Activated CD8-positive, alpha-beta memory T cell treated with anti-CD3 and anti-CD28 coated beads, Interleukin-2, amount 10 ng/mL, durations not matched to agents 7 days and 5 days (primary cell): ENCODE results near the gene LYRM2. TPM values are rescaled to one million over a fixed set of nuclear protein-coding genes. Genes with fewer than 3 reads are reported as not detected.
"Not testable (repeated sequence)": the region's sequence is repeated elsewhere in the genome, so short reads cannot be mapped to it uniquely, and the experiment has no call there.

Source experiments
- ATAC-seq: fragments of 150-1000 bp; cut with Tn5 transposase; one replicate; pipeline ENCODE4 v1.10.0; 2021; ENCODE audit warnings: moderate library complexity
- CTCF ChIA-PET: fragments of 350-600 bp; sonication (Branson Sonifier 250); formaldehyde crosslinking; loops from one replicate; lab custom pipeline; 2021; ENCODE audit warnings: antibody characterized with exemption; lab: Charles Lee
- DNase-seq: peaks from one replicate; pipeline ENCODE4 v3.0.0-alpha.2; 2020
- H3K27ac Mint-ChIP-seq: one replicate; pipeline ENCODE4 v1.8.0; 2021; ENCODE audit warnings: mild to moderate bottlenecking, mixed read lengths
- H3K27me3 Mint-ChIP-seq: one replicate; pipeline ENCODE4 v1.8.0; 2021; ENCODE audit warnings: mixed read lengths
- H3K36me3 Mint-ChIP-seq: one replicate; pipeline ENCODE4 v1.8.0; 2021; ENCODE audit warnings: mild to moderate bottlenecking, mixed read lengths
- H3K4me1 Mint-ChIP-seq: one replicate; pipeline ENCODE4 v1.8.0; 2021; ENCODE audit warnings: mixed read lengths
- H3K4me3 Mint-ChIP-seq: one replicate; pipeline ENCODE4 v1.8.0; 2021; ENCODE audit warnings: mild to moderate bottlenecking, moderate library complexity, mixed read lengths
- H3K9me3 Mint-ChIP-seq: one replicate; pipeline ENCODE4 v1.8.0; 2022; ENCODE audit warnings: low read depth, mixed read lengths
- total RNA-seq, 2 experiments: library from RNA; stranded (reverse); gene quantifications; one replicate each; pipeline ENCODE4 v1.2.3, GENCODE V29; 2021

The LYRM2 gene
- total RNA-seq, 2 experiments from 2014 or later: 28.9 to 30.1 TPM

- no peaks in the 10 kb centered on the region for H3K4me1 Mint-ChIP-seq
- CTCF ChIA-PET: no interaction called here
Observed at GRCh38 chr6:89667872-89668556, 29.5 kb upstream of the LYRM2 start.

GRCh38 chr6:89662659-89663223 lies 24.2 kb upstream of the LYRM2 start:
- H3K4me3 Mint-ChIP-seq: no peak overlapping the region
- DNase-seq (no peak), ATAC-seq (no peak)
- H3K9me3 Mint-ChIP-seq: no peaks in the 10 kb centered on the region
- CTCF ChIA-PET: interaction anchor here (0.5 kb wide), 1 partner anchor 194 kb away, joined by 3 read pairs; no protein-coding TSS in a partner anchor
- H3K4me1 Mint-ChIP-seq: no peaks in the 10 kb centered on the region
- no peak overlapping the region for H3K27ac Mint-ChIP-seq
- H3K27me3 Mint-ChIP-seq: no peaks in the 10 kb centered on the region
- peaks cover 33% of the 10 kb centered on the region for H3K36me3 Mint-ChIP-seq

More at GRCh38 chr6:89667872-89668556, 29.5 kb upstream of the LYRM2 start:
- ATAC-seq: no peak
- Mint-ChIP-seq H3K9me3 (no peaks in the 10 kb centered on the region), H3K27me3 (no peaks in the 10 kb centered on the region), H3K36me3 (peaks cover 33% of the 10 kb centered on the region), H3K27ac (no peak overlapping the region), H3K4me3 (no peak overlapping the region)
- DNase-seq: no peak

- no peak overlapping the region for H3K27ac Mint-ChIP-seq
- no peak overlapping the region for H3K4me3 Mint-ChIP-seq
- no peaks in the 10 kb centered on the region for H3K9me3 Mint-ChIP-seq
- H3K36me3 Mint-ChIP-seq: peaks cover 34% of the 10 kb centered on the region
- no peaks in the 10 kb centered on the region for H3K27me3 Mint-ChIP-seq
- H3K4me1 Mint-ChIP-seq: no peaks in the 10 kb centered on the region
- CTCF ChIA-PET: interaction anchor here (0.5 kb wide), 1 partner anchor 42 kb away, joined by 3 read pairs; no protein-coding TSS in a partner anchor
- DNase-seq (no peak), ATAC-seq (no peak)
Observed at GRCh38 chr6:89661559-89661958, 23.0 kb upstream of the LYRM2 start.

- H3K4me1 Mint-ChIP-seq: no peaks in the 10 kb centered on the region
- peaks cover 36% of the 10 kb centered on the region for H3K36me3 Mint-ChIP-seq
- H3K27me3 Mint-ChIP-seq: no peaks in the 10 kb centered on the region
- CTCF ChIA-PET: interaction anchor here (0.5 kb wide), 1 partner anchor 42 kb away, joined by 3 read pairs; no protein-coding TSS in a partner anchor
- ATAC-seq (no peak), DNase-seq (no peak)
- no peaks in the 10 kb centered on the region for H3K9me3 Mint-ChIP-seq
- H3K4me3 Mint-ChIP-seq: no peak overlapping the region
- H3K27ac Mint-ChIP-seq: no peak overlapping the region
Observed at GRCh38 chr6:89660981-89661380, 22.4 kb upstream of the LYRM2 start.

- Mint-ChIP-seq H3K27me3 (no peaks in the 10 kb centered on the region), H3K36me3 (peaks cover 31% of the 10 kb centered on the region), H3K9me3 (no peaks in the 10 kb centered on the region), H3K4me1 (no peaks in the 10 kb centered on the region), H3K4me3 (no peak overlapping the region), H3K27ac (no peak overlapping the region)
- ATAC-seq: no peak
- no peak for DNase-seq
- CTCF ChIA-PET: no interaction called here
Observed at GRCh38 chr6:89657445-89658158, 19.1 kb upstream of the LYRM2 start.

GRCh38 chr6:89655122-89655521 lies 16.6 kb upstream of the LYRM2 start:
- DNase-seq (no peak), ATAC-seq (no peak)
- Mint-ChIP-seq H3K27ac (no peak overlapping the region), H3K9me3 (no peaks in the 10 kb centered on the region), H3K27me3 (no peaks in the 10 kb centered on the region), H3K36me3 (peaks cover 35% of the 10 kb centered on the region), H3K4me1 (no peaks in the 10 kb centered on the region), H3K4me3 (no peak overlapping the region)
- CTCF ChIA-PET: interaction anchor here (1.0 kb wide), 1 partner anchor 283 kb away, joined by 3 read pairs; no protein-coding TSS in a partner anchor

- peaks cover 45% of the 10 kb centered on the region for H3K36me3 Mint-ChIP-seq
Observed at GRCh38 chr6:89650579-89650978, 12.0 kb upstream of the LYRM2 start.

GRCh38 chr6:89649682-89650081 lies 11.1 kb upstream of the LYRM2 start:
- no peaks in the 10 kb centered on the region for H3K9me3 Mint-ChIP-seq
- no peak overlapping the region for H3K4me3 Mint-ChIP-seq
- DNase-seq (no peak), ATAC-seq (no peak)
- H3K27me3 Mint-ChIP-seq: no peaks in the 10 kb centered on the region
- H3K27ac Mint-ChIP-seq: no peak overlapping the region
- peaks cover 48% of the 10 kb centered on the region for H3K36me3 Mint-ChIP-seq
- no peaks in the 10 kb centered on the region for H3K4me1 Mint-ChIP-seq
- CTCF ChIA-PET: interaction anchor here (2.9 kb wide), 1 partner anchor 11 kb away, joined by 8 read pairs; the partner anchor contains the start of gene LYRM2

More at GRCh38 chr6:89650579-89650978, 12.0 kb upstream of the LYRM2 start:
- H3K4me3 Mint-ChIP-seq: no peak overlapping the region
- no peaks in the 10 kb centered on the region for H3K4me1 Mint-ChIP-seq
- H3K27me3 Mint-ChIP-seq: no peaks in the 10 kb centered on the region
- no peak overlapping the region for H3K27ac Mint-ChIP-seq
- ATAC-seq (no peak), DNase-seq (no peak)
- no peaks in the 10 kb centered on the region for H3K9me3 Mint-ChIP-seq
- CTCF ChIA-PET: interaction anchor here (2.9 kb wide), 1 partner anchor 12 kb away, joined by 8 read pairs; the partner anchor contains the start of gene LYRM2

- Mint-ChIP-seq H3K36me3 (peaks cover 54% of the 10 kb centered on the region), H3K4me3 (no peak overlapping the region), H3K27me3 (no peaks in the 10 kb centered on the region), H3K27ac (no peak overlapping the region), H3K9me3 (no peaks in the 10 kb centered on the region), H3K4me1 (no peaks in the 10 kb centered on the region)
- DNase-seq (no peak), ATAC-seq (no peak)
- CTCF ChIA-PET: no interaction called here
Observed at GRCh38 chr6:89644864-89645263, 6.3 kb upstream of the LYRM2 start.

- no peaks in the 10 kb centered on the region for H3K9me3 Mint-ChIP-seq
- DNase-seq (no peak), ATAC-seq (no peak)
- no peak overlapping the region for H3K27ac Mint-ChIP-seq
- H3K36me3 Mint-ChIP-seq: peaks cover 54% of the 10 kb centered on the region
- no peaks in the 10 kb centered on the region for H3K27me3 Mint-ChIP-seq
- peaks cover 11% of the 10 kb centered on the region for H3K4me1 Mint-ChIP-seq
- H3K4me3 Mint-ChIP-seq: no peak overlapping the region
- CTCF ChIA-PET: no interaction called here
Observed at GRCh38 chr6:89643406-89643805, 4.9 kb upstream of the LYRM2 start.

- ATAC-seq: no peak
Observed at GRCh38 chr6:89642956-89643355, 4.4 kb upstream of the LYRM2 start.

GRCh38 chr6:89641581-89641980 lies 3.0 kb upstream of the LYRM2 start:
- H3K27ac Mint-ChIP-seq, H3K27me3 Mint-ChIP-seq, H3K9me3 Mint-ChIP-seq, H3K4me3 Mint-ChIP-seq, ATAC-seq, DNase-seq, CTCF ChIA-PET: not testable (repeated sequence)
- H3K36me3 Mint-ChIP-seq: peaks cover 49% of the 10 kb centered on the region
- peaks cover 24% of the 10 kb centered on the region for H3K4me1 Mint-ChIP-seq

More at GRCh38 chr6:89642956-89643355, 4.4 kb upstream of the LYRM2 start:
- Mint-ChIP-seq H3K4me3 (no peak overlapping the region), H3K27me3 (no peaks in the 10 kb centered on the region), H3K27ac (no peak overlapping the region), H3K4me1 (peaks cover 12% of the 10 kb centered on the region), H3K36me3 (peaks cover 53% of the 10 kb centered on the region), H3K9me3 (no peaks in the 10 kb centered on the region)
- no peak for DNase-seq
- CTCF ChIA-PET: interaction anchor here (0.9 kb wide), 1 partner anchor 239 kb away, joined by 3 read pairs; no protein-coding TSS in a partner anchor

- Mint-ChIP-seq H3K9me3 (no peaks in the 10 kb centered on the region), H3K4me1 (peaks cover 29% of the 10 kb centered on the region), H3K4me3 (no peak overlapping the region), H3K27ac (no peak overlapping the region), H3K27me3 (no peaks in the 10 kb centered on the region), H3K36me3 (peaks cover 53% of the 10 kb centered on the region)
- DNase-seq: no peak
- CTCF ChIA-PET: interaction anchor here (0.6 kb wide), 1 partner anchor 249 kb away, joined by 3 read pairs; no protein-coding TSS in a partner anchor
- no peak for ATAC-seq
Observed at GRCh38 chr6:89640804-89641203, 2.3 kb upstream of the LYRM2 start.
